ENCODE measurements around the gene TES. TPM values are rescaled to one million over a fixed set of nuclear protein-coding genes. Genes with fewer than 3 reads are reported as not detected.

TES gene
- total and polyA plus RNA-seq, 2 of the 13 experiments (the other 11 are each of a cell fraction or from before 2014, with no cell fraction given) = 21.6 to 23.0 TPM

- ATAC-seq = no peak
- Histone ChIP-seq H3K9me3 (ENCODE audit: low read length) (no peaks in the 10 kb centered on the region), H3K4me1 (ENCODE audit: insufficient read depth, low read length) (peaks cover 26% of the 10 kb centered on the region), H3K79me2 (ENCODE audit: insufficient read depth, low read length) (peaks cover 30% of the 10 kb centered on the region), H3K4me3 (replicated peaks in 1 of 3; ENCODE audit: insufficient read depth in 1 of 3, low read depth in 2 of 3, low read length in 3 of 3) (no peak overlapping the region), H3K27me3 (ENCODE audit: control insufficient read depth in 1 of 2, insufficient read depth in 2 of 2, low read length in 2 of 2) (no peaks in the 10 kb centered on the region), H3K36me3 (replicated peaks in 1 of 2; ENCODE audit: control insufficient read depth in 1 of 2, insufficient read depth in 2 of 2, low read length in 2 of 2) (no peaks in the 10 kb centered on the region), H3K27ac (ENCODE audit: extremely low read length, insufficient read depth, low read length) (no peak overlapping the region), H3K9ac (ENCODE audit: insufficient read depth, low read depth, low read length) (no peak overlapping the region), H4K20me1 (ENCODE audit: insufficient read depth, low read length) (no peaks in the 10 kb centered on the region), H3K4me2 (ENCODE audit: low read depth, low read length) (no peak overlapping the region), H2AFZ (ENCODE audit: low read length) (no peak overlapping the region)
- no peak for FAIRE-seq
- ChIA-PET CTCF (ENCODE audit: low intra/inter-chr PET ratio, low total read pairs) (no interaction called here), POLR2A (no interaction called here)
- no TSS peak for BruUV-seq (replicated peaks)
- WGBS (ENCODE audit: low lambda C conversion rate) = 58% methylated on average over 3 of the region's 3 CpGs
- TF ChIP-seq NPAS2 (CRISPR knock-in tag; IDR thresholded peaks at IDR 0.05; ENCODE audit: borderline replicate concordance) (no peak), KDM2A (CRISPR knock-in tag; IDR thresholded peaks at IDR 0.05; ENCODE audit: borderline replicate concordance, low read depth) (no peak), ZNF746 (CRISPR knock-in tag; IDR thresholded peaks at IDR 0.05) (no peak), THAP8 (CRISPR knock-in tag; IDR thresholded peaks at IDR 0.05; ENCODE audit: borderline replicate concordance) (no peak), ZNF337 (CRISPR knock-in tag; IDR thresholded peaks at IDR 0.05; ENCODE audit: borderline replicate concordance, low read depth) (no peak)
- TF ChIP-seq, protein P1, sequence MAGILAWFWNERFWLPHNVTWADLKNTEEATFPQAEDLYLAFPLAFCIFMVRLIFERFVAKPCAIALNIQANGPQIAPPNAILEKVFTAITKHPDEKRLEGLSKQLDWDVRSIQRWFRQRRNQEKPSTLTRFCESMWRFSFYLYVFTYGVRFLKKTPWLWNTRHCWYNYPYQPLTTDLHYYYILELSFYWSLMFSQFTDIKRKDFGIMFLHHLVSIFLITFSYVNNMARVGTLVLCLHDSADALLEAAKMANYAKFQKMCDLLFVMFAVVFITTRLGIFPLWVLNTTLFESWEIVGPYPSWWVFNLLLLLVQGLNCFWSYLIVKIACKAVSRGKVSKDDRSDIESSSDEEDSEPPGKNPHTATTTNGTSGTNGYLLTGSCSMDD (CRISPR knock-in tag; IDR thresholded peaks at IDR 0.05) = no peak
- intact Hi-C loops (cut with micrococcal nuclease; ENCODE audit: unreplicated experiment) = no loop called here
- no peak for DNase-seq (ENCODE audit: low spot score)
- in situ Hi-C loops (cut with HindIII; ENCODE audit: extremely low pct_ligation_motif_present, low pct_unique_long_range_greater_than_20kb) = no loop called here
Observed at GRCh38 chr7:116216956-116217571, 6.7 kb downstream of the TES start.

Data from HepG2 (cell line).